Measurements from ENCODE around the gene BANP. TPM values are rescaled to one million over a fixed set of nuclear protein-coding genes. Genes with fewer than 3 reads are reported as not detected.

Gene BANP
- total and polyA plus RNA-seq, 2 donors (not counting 3 experiments of a cell fraction or from before 2014, with no cell fraction given): 22.4 to 33.8 TPM

GRCh38 chr16:88009563-88010342 is 58.5 kb downstream of the BANP start:
- no peak overlapping the region for H3K4me2 ChIP-seq (ENCODE audit: insufficient read depth, low read length)
- intact Hi-C loops (cut with micrococcal nuclease): no loop called here
- H3K9me3 ChIP-seq (replicated peaks; ENCODE audit: control insufficient read depth, insufficient read depth, low read length): no peaks in the 10 kb centered on the region
- ChIA-PET POLR2A (no interaction called here), CTCF (interaction anchor here (1.0 kb wide), 1 partner anchor 428 kb away, joined by 3 read pairs; no protein-coding TSS in a partner anchor)
- H3K27me3 ChIP-seq (ENCODE audit: control insufficient read depth in 2 of 2, insufficient read depth in 2 of 2, low read length in 2 of 2): no peaks in the 10 kb centered on the region
- no peak for TF ChIP-seq POLR2A (IDR thresholded peaks at IDR 0.05; ENCODE audit: low read depth, low read length)
- no peak for TF ChIP-seq POLR2AphosphoS5 (IDR thresholded peaks at IDR 0.05; ENCODE audit: insufficient read depth, low read depth, low read length)
- no peak for TF ChIP-seq EZH2 (IDR thresholded peaks at IDR 0.05; ENCODE audit: borderline replicate concordance, low read depth, low read length, severe bottlenecking)
- TF ChIP-seq JUN (IDR thresholded peaks at IDR 0.05; ENCODE audit: borderline replicate concordance, insufficient read depth, insufficient read length, low read depth): no peak
- no peak for TF ChIP-seq FOS (IDR thresholded peaks at IDR 0.05; ENCODE audit: borderline replicate concordance, insufficient read depth, low read length)
- no peak for TF ChIP-seq MYC (IDR thresholded peaks at IDR 0.05; ENCODE audit: low read depth, low read length)
- no peak for TF ChIP-seq GATA2 (IDR thresholded peaks at IDR 0.05; ENCODE audit: insufficient read depth, insufficient read length, low read depth, low read length)
- TF ChIP-seq MAX (IDR thresholded peaks at IDR 0.05; ENCODE audit: insufficient read depth, insufficient read length): no peak
- no peak for TF ChIP-seq CTCF (IDR thresholded peaks at IDR 0.05; ENCODE audit: extremely low read depth in 1 of 2, insufficient read depth in 1 of 2, low read depth in 1 of 2, low read length in 2 of 2)
- H3K27ac ChIP-seq (ENCODE audit: insufficient read depth, low read depth, low read length): no peak overlapping the region
- H3K79me2 ChIP-seq (ENCODE audit: control insufficient read depth, insufficient read depth, low read length): no peaks in the 10 kb centered on the region
- dilution Hi-C loops (cut with MboI; ENCODE audit: extremely low pct_ligation_motif_present, low sequenced_read_pairs): no loop called here
- BruUV-seq (replicated peaks): no TSS peak
- no peak overlapping the region for H3K9ac ChIP-seq (replicated peaks; ENCODE audit: extremely low read depth, insufficient read depth, low read length)
- no peaks in the 10 kb centered on the region for H3K4me1 ChIP-seq (ENCODE audit: control insufficient read depth, extremely low read depth, insufficient read depth, low read length)
- no peaks in the 10 kb centered on the region for H3K9me1 ChIP-seq (replicated peaks; ENCODE audit: control insufficient read depth, extremely low read depth, insufficient read depth, low read length)
- H2AFZ ChIP-seq (ENCODE audit: low read depth, low read length): no peak overlapping the region
- H3K36me3 ChIP-seq (ENCODE audit: control insufficient read depth in 2 of 2, extremely low read depth in 1 of 2, insufficient read depth in 2 of 2, low read length in 2 of 2): peaks cover 2 to 7% of the 10 kb centered on the region in 2 experiments
- no peaks in the 10 kb centered on the region for H4K20me1 ChIP-seq (replicated peaks; ENCODE audit: control insufficient read depth, extremely low read depth, insufficient read depth, low read length)
- H3K4me3 ChIP-seq (replicated peaks in 1 of 3; ENCODE audit: insufficient read depth in 1 of 3, low read depth in 1 of 3, low read length in 3 of 3): no peak overlapping the region
- DNase-seq (ENCODE audit: low read depth, low spot score) (no peak), FAIRE-seq (peak; percentile 55)

Data from endothelial cell of umbilical vein (primary cell).